Neural progenitor cell (in vitro differentiated cells): ENCODE data around the gene UGGT2. TPM values are rescaled to one million over a fixed set of nuclear protein-coding genes. Genes with fewer than 3 reads are reported as not detected.

Experiments used
- DNase-seq: peaks from one replicate; pipeline ENCODE4 v3.0.0-alpha.2; 2016; ENCODE audit warnings: low spot score
- H2AFZ ChIP-seq: fragments of 200-600 bp; sonication (generic); replicated peaks from 2 replicates; pipeline ENCODE4 v1.6.1; 2016; ENCODE audit warnings: antibody characterized with exemption
- H3F3A ChIP-seq: fragments of 200-600 bp; sonication (generic); 2 replicates; pipeline ENCODE4 v1.6.1; 2016; ENCODE audit warnings: antibody characterized with exemption, low read depth
- H3K27ac ChIP-seq: fragments of 200-600 bp; sonication (generic); 2 replicates; pipeline ENCODE4 v1.5.1; 2016; ENCODE audit warnings: mild to moderate bottlenecking
- H3K27me3 ChIP-seq: fragments of 200-600 bp; sonication (generic); 2 replicates; pipeline ENCODE4 v1.6.1; 2016; ENCODE audit warnings: mild to moderate bottlenecking, moderate library complexity
- H3K36me3 ChIP-seq: fragments of 200-600 bp; sonication (generic); 2 replicates; pipeline ENCODE4 v1.5.1; 2016
- H3K4me1 ChIP-seq: fragments of 200-600 bp; sonication (generic); 2 replicates; pipeline ENCODE4 v1.6.1; 2016; ENCODE audit warnings: mixed run types
- H3K4me2 ChIP-seq: fragments of 200-600 bp; sonication (generic); 2 replicates; pipeline ENCODE4 v1.6.1; 2016
- H3K4me3 ChIP-seq: fragments of 200-600 bp; sonication (generic); 2 replicates; pipeline ENCODE4 v1.5.1; 2016
- H3K79me2 ChIP-seq: fragments of 200-600 bp; sonication (generic); 2 replicates; pipeline ENCODE4 v1.6.1; 2016; ENCODE audit warnings: low read depth
- H3K9ac ChIP-seq: fragments of 200-600 bp; sonication (generic); 2 replicates; pipeline ENCODE4 v1.6.1; 2016
- H3K9me3 ChIP-seq: fragments of 200-600 bp; sonication (generic); 2 replicates; pipeline ENCODE4 v1.5.1; 2016; ENCODE audit warnings: low read depth
- H4K20me1 ChIP-seq: fragments of 200-600 bp; sonication (generic); 2 replicates; pipeline ENCODE4 v1.6.1; 2016; ENCODE audit warnings: low read depth
- H3K27ac Mint-ChIP-seq: 3 replicates; pipeline ENCODE4 v1.8.0; 2021; ENCODE audit warnings: mixed read lengths
- H3K27me3 Mint-ChIP-seq: 2 replicates; pipeline ENCODE4 v1.8.0; 2022; ENCODE audit warnings: low read depth, mild to moderate bottlenecking, inconsistent platforms, moderate library complexity, mixed read lengths; ENCODE audit not compliant: insufficient read depth
- H3K36me3 Mint-ChIP-seq: 3 replicates; pipeline ENCODE4 v1.8.0; 2021; ENCODE audit warnings: mixed read lengths
- H3K4me1 Mint-ChIP-seq: 3 replicates; pipeline ENCODE4 v1.8.0; 2021; ENCODE audit warnings: mixed read lengths
- H3K4me3 Mint-ChIP-seq: 3 replicates; pipeline ENCODE4 v1.8.0; 2021; ENCODE audit warnings: mild to moderate bottlenecking, moderate library complexity, mixed read lengths
- H3K9me3 Mint-ChIP-seq: 3 replicates; pipeline ENCODE4 v1.8.0; 2020; ENCODE audit warnings: mixed read lengths
- CTCF ChIP-seq: fragments of 200-600 bp; sonication (generic); IDR thresholded peaks from 2 replicates; pipeline ENCODE4 v1.5.1; 2017; ENCODE audit warnings: antibody characterized with exemption, mild to moderate bottlenecking
- EZH2 ChIP-seq: fragments of 200-600 bp; sonication (generic); IDR thresholded peaks from 2 replicates; pipeline ENCODE4 v1.6.1; 2017; ENCODE audit warnings: antibody characterized with exemption, mild to moderate bottlenecking, moderate library complexity
- EZH2phosphoT487 ChIP-seq: fragments of 200-600 bp; sonication (generic); IDR thresholded peaks from 2 replicates; pipeline ENCODE4 v1.6.1; 2017; ENCODE audit warnings: antibody characterized with exemption
- total RNA-seq: library from RNA; depleted of rRNA; stranded (reverse); fragments of >200 nt; gene quantifications from 2 replicates; pipeline ENCODE4 v1.2.3, GENCODE V29; 2015; ENCODE audit warnings: low replicate concordance

UGGT2 gene
- total RNA-seq, 1 donor from 2014 or later, result 70.4 TPM

DNA sequence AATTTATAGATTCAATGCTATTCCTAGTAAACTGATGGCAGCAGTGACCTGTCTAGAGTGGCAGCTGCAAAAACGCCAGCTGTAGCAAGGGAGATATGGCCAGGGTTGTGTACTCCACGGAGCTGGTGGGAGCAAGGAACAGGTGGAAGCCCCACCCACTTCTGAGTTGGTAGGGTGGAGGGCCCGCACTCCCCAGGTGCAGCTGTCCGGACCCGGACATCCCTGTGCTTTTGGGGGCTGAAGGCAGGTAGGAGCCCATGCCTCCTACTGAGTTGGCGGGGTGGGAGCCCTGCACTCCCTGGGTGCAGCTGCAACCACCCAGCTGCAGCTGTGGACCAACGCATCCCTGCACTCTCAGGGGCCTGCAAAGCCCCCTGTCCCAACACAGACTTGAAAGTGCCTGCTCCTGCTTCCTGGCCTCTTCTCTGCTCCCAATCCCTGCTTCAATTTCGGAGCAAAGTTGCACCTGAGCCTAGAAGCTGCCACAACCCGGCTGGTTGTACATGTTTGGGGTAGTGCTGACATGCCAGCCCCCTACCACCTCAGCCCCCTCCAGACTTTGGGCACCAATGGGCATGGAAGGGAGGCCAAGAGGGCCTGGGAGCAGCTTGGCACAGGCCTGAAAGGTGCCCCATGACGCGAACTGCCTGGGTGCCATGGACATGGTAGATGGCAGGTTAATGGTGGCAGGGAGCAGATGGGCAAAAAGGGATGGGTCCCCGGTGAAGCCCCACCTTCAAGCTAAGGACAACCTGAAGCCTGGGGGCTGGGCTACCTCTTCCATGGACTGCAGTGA, 19.8 kb downstream of the UGGT2 start:
- H3K27ac ChIP-seq, result no peak overlapping the region
- Mint-ChIP-seq H3K4me3 (no peak overlapping the region), H3K27ac (no peak overlapping the region), H3K36me3 (peaks cover 16% of the 10 kb centered on the region), H3K27me3 (no peaks in the 10 kb centered on the region), H3K9me3 (peaks cover 5% of the 10 kb centered on the region), H3K4me1 (no peaks in the 10 kb centered on the region)
- TF ChIP-seq EZH2phosphoT487, result no peak
- TF ChIP-seq EZH2, result no peak
- TF ChIP-seq CTCF, result no peak
- H3K9me3 ChIP-seq, result no peaks in the 10 kb centered on the region
- no peaks in the 10 kb centered on the region for H3K4me1 ChIP-seq
- H3K79me2 ChIP-seq, result peaks cover 69% of the 10 kb centered on the region
- H3F3A ChIP-seq, result no peaks in the 10 kb centered on the region
- no peak overlapping the region for H3K4me3 ChIP-seq
- H4K20me1 ChIP-seq, result peaks cover 6% of the 10 kb centered on the region
- no peak overlapping the region for H3K4me2 ChIP-seq
- DNase-seq, result no peak
- no peaks in the 10 kb centered on the region for H3K36me3 ChIP-seq
- H3K9ac ChIP-seq, result no peak overlapping the region
- no peak overlapping the region for H2AFZ ChIP-seq
- H3K27me3 ChIP-seq, result no peaks in the 10 kb centered on the region

DNA sequence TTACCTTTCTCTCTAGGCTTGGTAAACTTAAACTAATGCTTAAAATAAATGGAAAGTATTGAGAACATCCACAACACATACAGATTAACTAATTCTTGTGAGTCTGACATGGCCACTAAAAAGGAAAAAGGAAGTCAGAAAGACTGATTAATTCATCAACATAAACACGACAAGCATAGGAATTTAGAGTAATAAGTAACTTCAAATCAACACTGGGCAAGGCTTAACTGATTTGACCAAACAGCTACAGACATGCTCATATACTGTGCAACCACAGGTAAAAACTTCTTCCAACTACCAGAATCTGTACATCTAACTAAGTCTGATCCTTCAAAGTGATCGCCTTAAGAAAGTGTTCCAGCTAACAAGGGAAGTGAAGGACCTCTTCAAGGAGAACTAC, 20.5 kb downstream of the UGGT2 start:
- TF ChIP-seq EZH2, result no peak
- TF ChIP-seq CTCF, result no peak
- TF ChIP-seq EZH2phosphoT487, result no peak
- H3K79me2 ChIP-seq, result peaks cover 62% of the 10 kb centered on the region

GRCh38 chr13:96029002-96029401, 24.2 kb downstream of the UGGT2 start:
- Mint-ChIP-seq H3K4me3 (no peak overlapping the region), H3K36me3 (peaks cover 10% of the 10 kb centered on the region)

More for the DNA sequence above, 20.5 kb downstream of the UGGT2 start:
- Histone ChIP-seq H3K4me2 (no peak overlapping the region), H3K4me1 (no peaks in the 10 kb centered on the region), H2AFZ (no peak overlapping the region), H3K27me3 (no peaks in the 10 kb centered on the region), H3K36me3 (no peaks in the 10 kb centered on the region), H3K27ac (no peak overlapping the region), H3F3A (no peaks in the 10 kb centered on the region), H4K20me1 (peaks cover 6% of the 10 kb centered on the region), H3K9me3 (no peaks in the 10 kb centered on the region), H3K4me3 (no peak overlapping the region), H3K9ac (no peak overlapping the region)
- Mint-ChIP-seq H3K27ac (no peak overlapping the region), H3K9me3 (peaks cover 4% of the 10 kb centered on the region), H3K27me3 (no peaks in the 10 kb centered on the region), H3K36me3 (peaks cover 17% of the 10 kb centered on the region), H3K4me1 (no peaks in the 10 kb centered on the region), H3K4me3 (no peak overlapping the region)
- DNase-seq, result no peak

More at GRCh38 chr13:96029002-96029401, 24.2 kb downstream of the UGGT2 start:
- H3K27ac ChIP-seq, result no peak overlapping the region
- H3K4me1 ChIP-seq, result no peaks in the 10 kb centered on the region
- H3K9ac ChIP-seq, result no peak overlapping the region
- TF ChIP-seq EZH2phosphoT487 (no peak), EZH2 (no peak), CTCF (no peak)
- H3K36me3 ChIP-seq, result no peaks in the 10 kb centered on the region
- no peak overlapping the region for H3K4me2 ChIP-seq
- DNase-seq, result no peak
- Mint-ChIP-seq H3K27ac (no peak overlapping the region), H3K4me1 (no peaks in the 10 kb centered on the region), H3K9me3 (no peaks in the 10 kb centered on the region), H3K27me3 (no peaks in the 10 kb centered on the region)
- no peaks in the 10 kb centered on the region for H3K9me3 ChIP-seq
- peaks cover 25% of the 10 kb centered on the region for H3K79me2 ChIP-seq
- no peaks in the 10 kb centered on the region for H3K27me3 ChIP-seq
- H2AFZ ChIP-seq, result no peak overlapping the region
- no peak overlapping the region for H3K4me3 ChIP-seq
- no peaks in the 10 kb centered on the region for H3F3A ChIP-seq
- no peaks in the 10 kb centered on the region for H4K20me1 ChIP-seq
